Measurements from ENCODE around the gene YARS1.

The YARS1 gene

DNA sequence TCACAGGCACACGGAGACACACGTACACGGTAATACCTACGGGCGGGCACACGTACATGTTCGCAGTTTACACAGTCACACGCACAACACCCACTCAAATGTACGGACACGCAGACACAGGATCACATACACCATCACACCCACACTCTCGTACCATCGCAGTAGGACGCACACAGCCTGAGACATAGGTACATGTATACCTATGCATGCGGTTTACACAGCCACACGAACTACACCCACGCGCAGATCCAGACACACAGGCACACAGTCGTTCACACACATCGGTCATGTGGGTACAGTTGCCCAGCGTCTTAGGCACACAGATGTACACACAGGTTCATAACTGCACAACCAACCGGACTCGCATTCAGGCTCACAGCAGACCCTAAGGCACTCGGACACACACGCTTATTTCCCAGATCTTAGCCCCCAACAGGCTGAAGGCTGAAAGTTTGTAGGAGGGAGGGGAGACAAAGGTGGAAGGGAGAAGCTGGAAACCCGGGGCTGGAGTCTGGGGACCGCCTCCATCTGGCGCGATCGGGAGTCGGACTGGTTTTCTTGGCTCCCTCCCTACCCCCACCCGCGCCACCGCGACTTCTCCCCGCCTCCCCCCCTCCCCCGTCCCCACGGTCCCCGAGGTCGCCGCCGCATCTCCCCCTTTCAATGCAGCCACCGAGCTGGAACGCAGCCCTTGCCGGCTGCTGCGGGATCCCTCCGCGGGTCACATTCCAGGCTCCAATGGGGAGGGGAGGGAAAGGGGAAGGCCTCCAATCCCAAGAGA, 62.7 kb downstream of the YARS1 start:
- Histone ChIP-seq H2AFZ (ENCODE audit: low read length) (no peak overlapping the region), H4K20me1 (ENCODE audit: insufficient read depth, low read length) (no peaks in the 10 kb centered on the region), H3K4me3 (ENCODE audit: low read length) (no peak overlapping the region), H3K27me3 (replicated peaks; ENCODE audit: insufficient read depth, low read length) (no peaks in the 10 kb centered on the region), H3F3A (ENCODE audit: insufficient read depth, low read length) (no peaks in the 10 kb centered on the region), H3K36me3 (replicated peaks; ENCODE audit: insufficient read depth, low read length) (no peaks in the 10 kb centered on the region), H3K79me2 (ENCODE audit: low read length) (peaks cover 7% of the 10 kb centered on the region; the same call in 1 of the 2 replicates), H3K4me2 (ENCODE audit: low read depth, low read length) (peak overlapping the region; percentile 19; the same call in 1 of the 2 replicates), H3K9me3 (replicated peaks; ENCODE audit: insufficient read depth, low read length) (no peaks in the 10 kb centered on the region), H3K4me1 (ENCODE audit: low read length) (0 out of 2 replicates have a peak, but pooled peaks cover 3% of the 10 kb centered on the region), H3K9me2 (replicated peaks; ENCODE audit: insufficient read depth, low read length) (no peaks in the 10 kb centered on the region), H3K9ac (ENCODE audit: low read length) (no peak overlapping the region), H3K27ac (ENCODE audit: low read length) (no peak overlapping the region)
- DNase-seq, result no peak
- TF ChIP-seq EZH2phosphoT487 (IDR thresholded peaks at IDR 0.05; ENCODE audit: low read length) (no peak), EZH2 (optimal IDR thresholded peaks at IDR 0.05; ENCODE audit: low read depth, low read length) (no peak)
- TF ChIP-seq, protein P1, sequence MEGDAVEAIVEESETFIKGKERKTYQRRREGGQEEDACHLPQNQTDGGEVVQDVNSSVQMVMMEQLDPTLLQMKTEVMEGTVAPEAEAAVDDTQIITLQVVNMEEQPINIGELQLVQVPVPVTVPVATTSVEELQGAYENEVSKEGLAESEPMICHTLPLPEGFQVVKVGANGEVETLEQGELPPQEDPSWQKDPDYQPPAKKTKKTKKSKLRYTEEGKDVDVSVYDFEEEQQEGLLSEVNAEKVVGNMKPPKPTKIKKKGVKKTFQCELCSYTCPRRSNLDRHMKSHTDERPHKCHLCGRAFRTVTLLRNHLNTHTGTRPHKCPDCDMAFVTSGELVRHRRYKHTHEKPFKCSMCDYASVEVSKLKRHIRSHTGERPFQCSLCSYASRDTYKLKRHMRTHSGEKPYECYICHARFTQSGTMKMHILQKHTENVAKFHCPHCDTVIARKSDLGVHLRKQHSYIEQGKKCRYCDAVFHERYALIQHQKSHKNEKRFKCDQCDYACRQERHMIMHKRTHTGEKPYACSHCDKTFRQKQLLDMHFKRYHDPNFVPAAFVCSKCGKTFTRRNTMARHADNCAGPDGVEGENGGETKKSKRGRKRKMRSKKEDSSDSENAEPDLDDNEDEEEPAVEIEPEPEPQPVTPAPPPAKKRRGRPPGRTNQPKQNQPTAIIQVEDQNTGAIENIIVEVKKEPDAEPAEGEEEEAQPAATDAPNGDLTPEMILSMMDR (IDR thresholded peaks at IDR 0.05; ENCODE audit: low read length), result no peak

- Histone ChIP-seq H3K79me2 (ENCODE audit: low read length) (0 out of 2 replicates have a peak, but pooled peaks cover 3% of the 10 kb centered on the region), H2AFZ (ENCODE audit: low read length) (peak overlapping the region; percentile 95), H3F3A (ENCODE audit: insufficient read depth, low read length) (no peaks in the 10 kb centered on the region), H3K9me3 (replicated peaks; ENCODE audit: insufficient read depth, low read length) (no peaks in the 10 kb centered on the region), H3K27me3 (replicated peaks; ENCODE audit: insufficient read depth, low read length) (no peaks in the 10 kb centered on the region), H3K9ac (ENCODE audit: low read length) (no peak overlapping the region), H3K4me3 (ENCODE audit: low read length) (peak overlapping the region; percentile 48; the same call in 1 of the 2 replicates), H3K4me2 (ENCODE audit: low read depth, low read length) (peak overlapping the region; percentile 95), H3K4me1 (ENCODE audit: low read length) (no peaks in the 10 kb centered on the region), H3K9me2 (replicated peaks; ENCODE audit: insufficient read depth, low read length) (no peaks in the 10 kb centered on the region), H4K20me1 (ENCODE audit: insufficient read depth, low read length) (no peaks in the 10 kb centered on the region), H3K36me3 (replicated peaks; ENCODE audit: insufficient read depth, low read length) (no peaks in the 10 kb centered on the region), H3K27ac (ENCODE audit: low read length) (no peak overlapping the region)
- no peak for TF ChIP-seq EZH2phosphoT487 (IDR thresholded peaks at IDR 0.05; ENCODE audit: low read length)
- TF ChIP-seq, protein P1 (IDR thresholded peaks at IDR 0.05; ENCODE audit: low read length), result no peak
- no peak for TF ChIP-seq EZH2 (optimal IDR thresholded peaks at IDR 0.05; ENCODE audit: low read depth, low read length)
- DNase-seq, result peak; percentile 75
These were observed 63.4 kb downstream of the YARS1 start for GRCh38 chr1:32753532-32754316.

DNA sequence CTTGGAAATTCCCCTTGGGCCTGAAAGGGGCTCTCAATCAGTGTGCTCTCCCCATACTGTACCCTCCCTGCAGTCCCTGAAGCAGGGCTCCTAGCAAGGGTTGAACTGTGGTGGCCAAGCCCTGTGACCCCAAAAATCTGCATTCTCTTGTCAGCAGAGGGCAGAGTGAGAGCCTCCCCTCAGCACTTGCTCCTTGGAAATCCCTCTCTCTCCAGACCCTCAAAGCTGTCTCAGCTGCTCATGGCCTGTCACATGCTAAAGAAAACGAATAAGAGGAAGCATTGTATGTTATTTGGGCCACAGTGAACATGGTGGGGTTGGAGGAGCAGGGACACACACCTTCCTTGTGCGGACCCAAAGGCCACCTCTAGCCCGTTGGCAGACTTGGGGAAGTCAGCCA, 67.4 kb downstream of the YARS1 start:
- Histone ChIP-seq H3K27me3 (replicated peaks; ENCODE audit: insufficient read depth, low read length) (no peaks in the 10 kb centered on the region), H3K4me3 (ENCODE audit: low read length) (no peak overlapping the region), H3F3A (ENCODE audit: insufficient read depth, low read length) (no peaks in the 10 kb centered on the region), H3K9me3 (replicated peaks; ENCODE audit: insufficient read depth, low read length) (no peaks in the 10 kb centered on the region), H3K27ac (ENCODE audit: low read length) (no peak overlapping the region), H3K9ac (ENCODE audit: low read length) (no peak overlapping the region), H3K79me2 (ENCODE audit: low read length) (0 out of 2 replicates have a peak, but pooled peaks cover 3% of the 10 kb centered on the region), H3K9me2 (replicated peaks; ENCODE audit: insufficient read depth, low read length) (no peaks in the 10 kb centered on the region), H3K4me2 (ENCODE audit: low read depth, low read length) (no peak overlapping the region), H2AFZ (ENCODE audit: low read length) (no peak overlapping the region), H3K36me3 (replicated peaks; ENCODE audit: insufficient read depth, low read length) (no peaks in the 10 kb centered on the region), H3K4me1 (ENCODE audit: low read length) (no peaks in the 10 kb centered on the region), H4K20me1 (ENCODE audit: insufficient read depth, low read length) (no peaks in the 10 kb centered on the region)
- DNase-seq, result no peak
- TF ChIP-seq, protein P1 (IDR thresholded peaks at IDR 0.05; ENCODE audit: low read length), result no peak
- TF ChIP-seq EZH2 (optimal IDR thresholded peaks at IDR 0.05; ENCODE audit: low read depth, low read length) (no peak), EZH2phosphoT487 (IDR thresholded peaks at IDR 0.05; ENCODE audit: low read length) (no peak)
